HG03432 (cell line): ENCODE measurements around the gene SULT1C2.
"Not testable (repeated sequence)": the region's sequence is repeated elsewhere in the genome, so short reads cannot be mapped to it uniquely, and the experiment has no call there.

Experiments used
- ATAC-seq: cut with Tn5 transposase; IDR thresholded peaks from one replicate; pipeline ENCODE4 v1.9.1; 2021; ENCODE audit warnings: mild to moderate bottlenecking, moderate library complexity; ENCODE audit not compliant: unreplicated experiment

Gene SULT1C2

GRCh38 chr2:108348816-108349570 lies 60.3 kb downstream of the SULT1C2 start:
- ATAC-seq, result no peak

GRCh38 chr2:108349571-108349928 lies 60.9 kb downstream of the SULT1C2 start:
- ATAC-seq, result no peak

GRCh38 chr2:108351889-108352288 lies 63.2 kb downstream of the SULT1C2 start:
- no peak for ATAC-seq

GRCh38 chr2:108354136-108354535 lies 65.4 kb downstream of the SULT1C2 start:
- ATAC-seq, result no peak

GRCh38 chr2:108355906-108356734 lies 67.4 kb downstream of the SULT1C2 start:
- ATAC-seq, result no peak

- ATAC-seq, result not testable (repeated sequence)
These were observed 70.6 kb downstream of the SULT1C2 start for GRCh38 chr2:108359336-108359735.
